HEK293T (cell line): ENCODE data around the gene SLC12A7.

Experiments used
- ARNT ChIP-seq: fragments of 450-650 bp; IDR thresholded peaks from 2 replicates; pipeline ENCODE4 v1.6.1; 2017; ENCODE audit warnings: mild to moderate bottlenecking
- BHLHE40 ChIP-seq: fragments of 450-650 bp; IDR thresholded peaks from 2 replicates; pipeline ENCODE4 v1.6.1; 2016; ENCODE audit warnings: mild to moderate bottlenecking, moderate library complexity, borderline replicate concordance
- ELF4 ChIP-seq: fragments of 450-650 bp; IDR thresholded peaks from 2 replicates; pipeline ENCODE4 v1.6.1; 2017; ENCODE audit warnings: antibody characterized with exemption
- FOXA1 ChIP-seq: fragments of 450-650 bp; IDR thresholded peaks from 2 replicates; pipeline ENCODE4 v1.6.1; 2016; ENCODE audit warnings: mild to moderate bottlenecking
- FOXM1 ChIP-seq: fragments of 450-650 bp; IDR thresholded peaks from 2 replicates; pipeline ENCODE4 v1.6.1; 2017; ENCODE audit warnings: mild to moderate bottlenecking, borderline replicate concordance
- SP1 ChIP-seq: fragments of 450-650 bp; IDR thresholded peaks from 2 replicates; pipeline ENCODE4 v1.6.1; 2017
- SUZ12 ChIP-seq: fragments of 450-650 bp; IDR thresholded peaks from 2 replicates; pipeline ENCODE4 v1.6.1; 2016; ENCODE audit warnings: mild to moderate bottlenecking
- TARDBP ChIP-seq: fragments of 450-650 bp; IDR thresholded peaks from 2 replicates; pipeline ENCODE4 v1.6.1; 2016

GRCh38 chr5:1007681-1008450 lies 104.0 kb downstream of the SLC12A7 start:
- no peak for TF ChIP-seq BHLHE40
- no peak for TF ChIP-seq SP1
- TF ChIP-seq FOXA1: no peak
- no peak for TF ChIP-seq SUZ12
- no peak for TF ChIP-seq FOXM1
- TF ChIP-seq TARDBP: no peak
- TF ChIP-seq ARNT: no peak
- no peak for TF ChIP-seq ELF4
